NCI-H1436 (cell line): ENCODE data around the gene YKT6.
"Not testable (repeated sequence)": the region's sequence is repeated elsewhere in the genome, so short reads cannot be mapped to it uniquely, and the experiment has no call there.

ENCODE experiments used
- DNase-seq: peaks from one replicate; lab custom pipeline; 2025; lab: John Stamatoyannopoulos, UW

YKT6 gene

DNA sequence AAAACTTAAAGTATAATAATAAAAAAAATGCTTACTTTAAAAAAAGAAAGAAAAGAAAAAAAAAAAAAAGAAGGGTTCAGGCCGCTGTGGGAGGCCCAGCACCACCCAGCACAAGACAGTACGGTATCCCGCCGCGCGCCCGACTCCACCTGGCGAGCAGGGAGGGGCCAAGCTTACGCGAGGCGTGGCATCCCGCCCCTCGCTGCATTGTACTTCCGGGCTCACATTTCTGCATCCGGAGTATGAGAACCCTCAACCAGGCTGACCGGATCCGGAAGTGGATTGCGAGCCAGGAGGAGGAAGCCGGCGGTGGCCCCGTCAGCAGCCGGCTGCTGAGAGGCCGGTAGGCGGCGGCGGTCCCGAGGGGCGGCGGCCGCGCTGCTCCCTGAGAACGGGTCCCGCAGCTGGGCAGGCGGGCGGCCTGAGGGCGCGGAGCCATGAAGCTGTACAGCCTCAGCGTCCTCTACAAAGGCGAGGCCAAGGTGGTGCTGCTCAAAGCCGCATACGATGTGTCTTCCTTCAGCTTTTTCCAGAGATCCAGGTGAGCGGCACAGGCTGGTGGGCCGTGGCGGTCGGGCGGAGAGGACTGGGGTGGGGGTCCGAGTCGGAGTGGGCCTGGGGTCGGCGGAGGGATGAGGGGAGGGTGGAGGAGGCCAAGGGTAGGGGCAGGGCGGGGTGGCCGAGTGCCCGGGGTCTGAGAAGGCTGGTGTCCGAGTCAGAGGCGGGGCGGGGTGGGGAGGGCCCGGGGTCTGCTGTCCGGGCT, at the start of gene YKT6:
YKT6 (plus strand) TSS at position 280 of the 763 bp plus-strand sequence; CDS start at position 438, 158 bp downstream.
- DNase-seq: peak; percentile 94

DNA sequence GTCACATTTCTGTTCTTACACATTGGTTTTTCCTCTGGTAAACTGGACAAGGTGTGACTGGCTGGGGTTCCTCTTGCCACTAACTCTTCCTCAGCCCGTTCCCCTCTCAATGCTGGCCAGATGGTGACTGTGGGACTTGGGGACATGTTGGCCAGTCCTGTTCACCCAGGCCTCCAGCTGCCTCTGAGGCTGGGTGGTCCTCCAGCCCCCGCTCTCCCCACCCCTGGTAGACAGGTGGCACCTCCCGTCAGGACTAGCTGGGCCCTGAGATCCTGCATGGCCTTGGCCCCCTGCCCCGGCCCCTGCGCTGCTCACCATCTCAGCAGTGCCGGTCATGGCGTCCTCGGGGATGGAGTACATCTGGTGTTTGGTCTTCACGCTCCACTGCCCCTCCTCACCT, 48.8 kb upstream of the YKT6 start:
- DNase-seq: no peak

DNA sequence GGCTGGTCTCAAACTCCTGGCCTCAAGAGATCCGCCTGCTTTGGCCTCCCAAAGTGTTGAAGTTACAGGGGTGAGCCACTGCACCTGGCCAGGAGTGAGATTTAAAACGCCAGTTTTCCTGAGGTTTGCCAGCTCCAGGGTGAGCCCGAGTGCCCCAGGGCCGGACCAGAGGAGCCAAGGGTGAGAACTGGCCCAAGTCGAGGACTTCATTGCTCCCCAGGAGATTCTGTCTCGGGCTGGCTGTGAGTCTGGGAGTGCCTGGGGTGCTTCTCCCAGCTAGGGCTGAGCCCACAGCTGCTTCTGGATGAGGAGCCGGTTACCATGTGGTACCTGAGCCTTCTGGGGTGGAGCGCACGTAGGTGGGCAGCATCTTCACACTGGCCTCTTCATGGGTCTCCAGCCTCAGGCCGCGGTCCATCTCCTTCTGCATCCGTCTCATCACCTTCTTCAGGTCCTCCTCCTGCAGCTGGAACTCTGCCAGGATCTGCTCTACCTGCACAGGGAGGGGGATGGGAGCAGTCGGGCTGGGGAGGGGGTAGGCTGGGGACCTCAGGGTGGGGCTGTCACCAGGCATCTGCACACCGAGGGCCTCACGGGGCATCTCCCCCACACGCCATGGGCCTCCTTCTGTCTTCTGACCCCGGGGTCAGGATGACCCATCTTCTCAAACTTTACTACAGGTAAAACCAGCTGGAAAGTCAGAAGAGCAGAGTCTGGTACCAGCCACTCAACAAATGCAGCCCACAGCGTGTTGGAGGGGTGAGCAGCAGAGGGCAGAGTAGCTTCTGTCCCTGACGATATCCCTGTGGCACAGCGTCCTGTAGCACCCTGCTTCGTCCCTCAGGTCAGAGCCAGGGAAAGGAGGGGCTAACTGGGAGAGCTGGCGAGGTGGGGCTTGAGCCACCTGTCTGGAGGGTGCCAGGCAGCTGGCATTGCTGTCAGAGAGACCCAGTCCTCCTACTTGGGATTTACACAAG, 47.5 kb upstream of the YKT6 start:
- no peak for DNase-seq

DNA sequence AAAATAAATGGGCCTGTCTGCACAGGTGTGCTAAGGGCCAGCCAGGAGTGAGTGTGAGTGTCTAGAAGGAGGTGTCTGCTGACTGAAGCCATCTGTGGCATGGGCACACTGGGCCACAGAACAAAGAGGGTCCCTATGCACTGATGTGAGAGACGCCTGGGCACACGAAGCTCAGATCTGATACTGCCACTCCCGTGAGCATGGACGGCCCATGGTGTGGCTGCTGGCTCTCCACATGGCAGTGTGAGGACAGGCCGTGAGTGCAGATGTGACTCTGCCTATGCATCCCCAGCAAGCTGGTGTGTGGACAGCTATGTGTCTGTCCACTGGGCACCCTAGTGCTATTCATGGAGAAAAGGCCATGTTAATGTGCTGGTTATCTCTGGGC, 46.8 kb upstream of the YKT6 start:
- no peak for DNase-seq

- DNase-seq: no peak
Observed at GRCh38 chr7:44154703-44155102, 46.1 kb upstream of the YKT6 start.

GRCh38 chr7:44155191-44156185, 45.3 kb upstream of the YKT6 start:
- DNase-seq: no peak

GRCh38 chr7:44156453-44157010, 44.2 kb upstream of the YKT6 start:
- no peak for DNase-seq

DNA sequence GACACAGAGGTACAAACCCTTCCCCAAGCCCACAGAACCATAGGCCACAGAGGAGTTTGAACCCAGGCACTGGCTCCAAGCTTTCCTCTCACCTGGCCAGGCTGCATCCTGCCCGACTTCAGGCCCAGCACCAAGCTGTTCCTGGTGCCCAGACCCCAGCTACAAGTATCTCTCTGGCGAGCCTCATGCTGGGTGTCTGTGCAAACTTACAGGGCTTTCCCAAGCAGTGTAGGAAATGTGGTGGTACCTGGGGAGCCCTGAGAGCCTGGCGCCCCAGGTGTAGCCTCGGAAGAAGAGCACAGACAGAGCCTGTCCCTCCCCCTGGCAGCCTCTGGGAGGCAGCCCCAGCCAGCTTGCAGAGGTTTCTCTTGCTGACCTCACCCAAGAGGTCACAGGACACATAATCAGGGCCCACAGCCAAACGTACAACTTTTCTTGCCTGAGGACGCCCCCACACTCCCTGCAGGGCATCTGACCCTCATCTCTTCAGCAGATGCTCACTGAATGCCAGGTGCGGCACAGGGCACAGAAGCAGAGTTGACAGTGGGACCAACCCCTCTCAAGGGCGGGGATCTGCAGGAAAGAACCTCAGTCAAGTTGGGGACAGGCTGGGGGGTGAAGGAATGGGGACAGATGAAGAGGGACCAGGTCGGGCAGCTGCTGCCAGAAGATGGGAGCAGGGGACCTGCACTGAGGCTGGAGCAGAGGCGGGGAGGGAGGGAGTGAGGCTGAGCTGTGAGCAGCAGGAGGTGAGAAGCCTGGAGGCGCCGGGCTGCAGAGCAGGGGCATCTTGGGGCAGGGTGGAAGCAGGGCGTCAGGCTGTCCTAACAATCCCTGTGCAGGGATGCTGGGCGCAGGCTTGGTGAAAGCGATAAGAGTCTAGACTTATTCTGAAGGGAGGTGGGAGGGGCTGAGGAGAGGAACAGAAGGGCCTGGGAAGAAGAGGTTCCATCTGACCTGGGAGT, 43.4 kb upstream of the YKT6 start:
- no peak for DNase-seq

DNA sequence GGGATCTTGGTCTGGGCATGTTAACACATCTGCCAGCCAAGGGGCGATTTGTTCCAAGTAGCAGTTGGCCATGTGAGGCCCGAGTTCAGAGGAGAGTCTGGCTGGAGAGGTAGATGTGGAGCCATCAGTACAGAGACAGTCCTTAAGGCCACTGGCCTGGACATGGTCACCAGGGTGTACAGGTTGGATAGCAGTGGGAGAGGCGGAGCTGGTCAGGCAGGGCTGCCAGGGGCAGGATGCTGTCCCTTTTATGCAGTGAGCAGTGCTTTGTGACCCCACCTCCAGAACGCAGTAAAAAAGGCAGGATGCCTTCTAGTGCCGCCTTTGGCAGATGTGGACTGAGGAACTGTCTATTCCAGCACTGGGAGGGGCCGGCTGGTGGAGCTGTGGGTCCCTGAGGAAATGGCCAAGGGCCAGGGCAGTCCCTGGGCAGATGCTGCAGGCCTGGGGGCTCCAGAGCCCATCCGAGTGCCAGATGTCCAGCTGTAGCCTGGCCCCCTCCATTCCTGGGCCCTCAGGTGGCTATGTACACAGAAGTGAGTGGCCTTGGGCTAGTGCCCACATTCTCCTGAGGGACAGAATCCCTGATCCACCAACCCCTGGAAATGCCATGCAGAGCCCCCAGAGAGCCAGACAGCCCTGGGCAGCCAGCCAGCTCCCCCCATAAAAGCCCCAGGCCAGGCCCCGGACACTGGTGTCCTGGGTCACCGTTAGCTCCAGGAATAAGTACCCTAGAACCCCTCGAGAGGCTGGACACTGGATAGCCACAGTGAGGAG, 42.5 kb upstream of the YKT6 start:
- DNase-seq: no peak

DNA sequence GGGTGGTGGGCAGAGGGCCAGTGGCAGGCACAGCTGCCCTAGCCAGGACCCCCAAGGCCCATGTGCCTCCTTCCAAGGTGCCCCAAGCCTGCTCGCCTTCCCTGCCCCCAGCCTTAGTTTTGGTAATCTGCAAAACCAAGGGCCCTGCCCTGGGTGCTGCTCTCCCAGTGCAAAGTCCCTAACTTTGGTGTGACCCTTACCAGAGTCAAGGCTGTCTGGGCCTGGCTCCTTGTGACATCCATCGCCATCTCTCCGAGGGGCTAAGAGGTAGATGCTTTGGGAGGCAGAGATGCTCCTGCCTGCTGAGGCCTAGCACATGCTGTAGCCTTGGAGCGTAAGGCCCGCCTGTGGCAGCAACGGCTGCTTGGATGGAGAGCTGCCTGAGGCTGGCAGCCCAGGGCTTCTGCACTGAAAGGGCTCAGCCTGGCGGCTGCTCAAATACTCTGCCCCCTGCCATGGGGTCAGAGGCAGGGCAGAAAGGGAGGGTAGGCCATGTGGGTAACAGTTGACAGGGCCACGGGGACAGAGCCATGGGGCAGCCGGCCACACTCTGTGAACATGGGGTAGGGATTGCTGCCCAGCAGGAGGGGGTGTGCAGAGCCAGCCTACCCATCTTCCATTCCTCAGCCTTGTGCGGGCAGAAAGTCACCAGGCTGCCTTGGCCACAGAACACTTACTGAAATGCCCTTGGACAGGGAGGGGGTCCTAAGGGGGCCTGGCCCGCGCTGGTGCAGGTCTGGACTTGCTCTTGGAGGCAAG, 41.7 kb upstream of the YKT6 start:
- no peak for DNase-seq

GRCh38 chr7:44159824-44160630, 40.8 kb upstream of the YKT6 start:
- no peak for DNase-seq

GRCh38 chr7:44161371-44161770, 39.4 kb upstream of the YKT6 start:
- no peak for DNase-seq

GRCh38 chr7:44162179-44162578, 38.6 kb upstream of the YKT6 start:
- no peak for DNase-seq

DNA sequence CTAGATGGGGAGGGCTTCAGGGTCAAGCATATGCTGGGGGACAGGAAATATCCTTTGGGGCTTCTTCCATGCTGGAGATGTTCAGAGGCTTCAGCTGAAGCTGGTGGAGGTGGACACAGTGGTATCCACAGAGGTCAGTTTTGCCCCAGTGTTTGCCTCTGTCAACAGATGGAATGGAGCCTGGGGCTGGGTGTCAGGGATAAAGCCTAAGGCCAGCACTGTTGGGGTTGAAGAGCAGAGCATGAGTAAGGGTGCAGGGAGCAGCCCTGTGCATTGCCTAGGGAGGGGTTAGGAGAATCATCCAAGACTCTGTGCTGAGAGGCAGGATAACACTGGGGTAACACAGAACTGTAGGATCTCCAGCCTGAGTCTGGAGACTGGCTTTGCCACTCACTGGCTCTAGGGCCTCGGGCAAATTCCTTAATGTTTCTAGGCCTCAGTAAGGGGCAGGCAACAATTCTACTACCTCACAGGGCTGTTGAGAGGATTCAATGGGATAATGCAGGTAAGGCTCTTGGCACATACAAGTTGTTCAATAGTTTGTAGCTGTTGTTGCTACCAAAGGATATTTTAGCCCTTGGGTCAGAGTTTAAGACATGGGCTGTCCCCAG, 37.9 kb upstream of the YKT6 start:
- DNase-seq: no peak

- no peak for DNase-seq
Observed at GRCh38 chr7:44163591-44163990, 37.2 kb upstream of the YKT6 start.

DNA sequence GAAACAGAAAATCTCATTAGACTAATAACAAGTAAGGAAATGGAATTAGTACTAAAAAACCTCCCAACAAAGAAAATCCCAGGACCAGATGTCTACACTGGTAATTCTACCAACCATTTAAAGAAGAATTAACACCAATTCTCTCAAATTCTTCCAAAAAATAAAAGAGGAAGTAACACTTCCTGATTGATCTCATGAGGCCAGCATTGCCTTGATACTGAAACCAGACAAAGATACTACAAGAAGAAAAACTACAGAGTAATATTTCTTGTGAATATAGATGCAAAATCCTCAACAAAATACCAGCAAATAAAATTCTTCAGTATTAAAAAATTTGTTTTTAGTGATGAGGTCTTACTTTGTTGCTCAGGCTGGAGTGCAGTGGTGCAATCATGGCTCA, 32.9 kb upstream of the YKT6 start:
- no peak for DNase-seq

GRCh38 chr7:44171901-44172300, 28.9 kb upstream of the YKT6 start:
- DNase-seq: not testable (repeated sequence)
